Spinal cord (tissue), 10 donors: ENCODE measurements around the gene CCNB1IP1. TPM values are rescaled to one million over a fixed set of nuclear protein-coding genes. Genes with fewer than 3 reads are reported as not detected.
"Not testable (repeated sequence)": the region's sequence is repeated elsewhere in the genome, so short reads cannot be mapped to it uniquely, and the experiment has no call there.

Source experiments
- DNase-seq, 6 donors: peaks; one replicate each; pipeline versions ENCODE4 v3.0.0 to v3.0.0-alpha.2; 2013 to 2015; ENCODE audit warnings: low spot score in 6 of 6, low read depth in 4 of 6
- H3K27ac ChIP-seq: one replicate; pipeline ENCODE4 v1.5.1; 2013; ENCODE audit warnings: low read depth, low read length, control low read depth
- H3K27me3 ChIP-seq: one replicate; pipeline ENCODE4 v1.6.1; 2013; ENCODE audit warnings: low read length; ENCODE audit not compliant: control insufficient read depth, insufficient read depth
- H3K36me3 ChIP-seq: one replicate; pipeline ENCODE4 v1.6.1; 2013; ENCODE audit warnings: low read length; ENCODE audit not compliant: control insufficient read depth, insufficient read depth
- H3K4me1 ChIP-seq: one replicate; pipeline ENCODE4 v1.6.1; 2013; ENCODE audit warnings: low read length; ENCODE audit not compliant: control insufficient read depth, insufficient read depth
- H3K4me3 ChIP-seq: one replicate; pipeline ENCODE4 v1.5.1; 2013; ENCODE audit warnings: low read depth, low read length, control low read depth
- H3K9me3 ChIP-seq: one replicate; pipeline ENCODE4 v1.6.1; 2013; ENCODE audit warnings: low read length; ENCODE audit not compliant: control insufficient read depth, insufficient read depth
- WGBS: methylation state at CpG from one replicate; pipeline ENCODE4 v1.1.5; 2013; ENCODE audit warnings: missing lambda C conversion rate; ENCODE audit not compliant: insufficient coverage; 5-methylcytosine and 5-hydroxymethylcytosine counted together
- polyA plus RNA-seq, 2 donors: library from polyadenylated mRNA; unstranded; fragments of 120-200 nt; gene quantifications; one replicate each; pipeline ENCODE4 v1.2.1, GENCODE V29; 2013; ENCODE audit not compliant: insufficient read length in 2 of 2
- small RNA-seq: library from RNA; depleted of rRNA; stranded (forward); fragments of <200 nt; gene quantifications from one replicate; pipeline ENCODE3, GENCODE V24; 2014; ENCODE audit warnings: low replicate concordance
- total RNA-seq, 2 donors: library from RNA; depleted of rRNA in 1 of 2; stranded (reverse); fragments of 120-200 nt in 1 of 2; fragments of >200 nt in 1 of 2; gene quantifications; one replicate each; pipeline versions ENCODE4 v1.2.3 to v1.2.4, GENCODE V29; 2013 to 2014
- donor health status: healthy.

The CCNB1IP1 gene
- total and polyA plus RNA-seq, 4 donors = 55.7 to 68.4 (median 63.4) TPM

GRCh38 chr14:20277409-20277808 is 55.7 kb downstream of the CCNB1IP1 start:
- no peak for DNase-seq
- no peak overlapping the region for H3K27ac ChIP-seq
- H3K9me3 ChIP-seq = peaks cover 2% of the 10 kb centered on the region
- WGBS = 100% methylated on average over 2 of the region's 2 CpGs
- no peaks in the 10 kb centered on the region for H3K27me3 ChIP-seq
- H3K4me1 ChIP-seq = no peaks in the 10 kb centered on the region
- H3K4me3 ChIP-seq = no peak overlapping the region
- peaks cover 9% of the 10 kb centered on the region for H3K36me3 ChIP-seq

DNA sequence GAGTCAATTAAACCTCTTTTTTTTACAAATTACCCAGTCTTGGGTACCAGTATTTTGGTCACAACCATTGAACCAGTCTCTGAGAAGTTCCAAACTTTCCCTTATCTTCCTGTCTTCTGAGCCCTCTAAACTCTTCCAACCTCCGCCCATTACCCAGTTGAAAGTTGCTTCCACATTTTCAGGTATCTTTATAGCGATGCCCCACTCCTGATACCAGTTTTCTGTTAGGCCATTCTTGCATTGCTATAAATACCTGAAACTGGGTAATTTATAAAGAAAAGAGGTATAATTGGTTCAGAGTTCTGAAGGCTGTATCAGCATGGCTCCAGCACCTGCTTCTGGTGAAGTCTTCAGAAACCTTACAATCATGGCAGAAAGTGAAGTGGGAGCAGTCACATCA is 59.0 kb downstream of the CCNB1IP1 start:
- Histone ChIP-seq H3K27me3 (no peaks in the 10 kb centered on the region), H3K36me3 (no peaks in the 10 kb centered on the region), H3K4me3 (no peak overlapping the region), H3K4me1 (no peaks in the 10 kb centered on the region), H3K9me3 (peaks cover 2% of the 10 kb centered on the region), H3K27ac (no peak overlapping the region)
- WGBS = no CpG with 5 or more reads among the region's 2 CpGs
- no peak for DNase-seq

- not testable (repeated sequence) for H3K27ac ChIP-seq, H3K4me1 ChIP-seq, H3K4me3 ChIP-seq, H3K27me3 ChIP-seq, DNase-seq, H3K9me3 ChIP-seq, H3K36me3 ChIP-seq
- no CpG with 5 or more reads among the region's 5 CpGs for WGBS
Observed at GRCh38 chr14:20264361-20264760, 68.7 kb downstream of the CCNB1IP1 start.

DNA sequence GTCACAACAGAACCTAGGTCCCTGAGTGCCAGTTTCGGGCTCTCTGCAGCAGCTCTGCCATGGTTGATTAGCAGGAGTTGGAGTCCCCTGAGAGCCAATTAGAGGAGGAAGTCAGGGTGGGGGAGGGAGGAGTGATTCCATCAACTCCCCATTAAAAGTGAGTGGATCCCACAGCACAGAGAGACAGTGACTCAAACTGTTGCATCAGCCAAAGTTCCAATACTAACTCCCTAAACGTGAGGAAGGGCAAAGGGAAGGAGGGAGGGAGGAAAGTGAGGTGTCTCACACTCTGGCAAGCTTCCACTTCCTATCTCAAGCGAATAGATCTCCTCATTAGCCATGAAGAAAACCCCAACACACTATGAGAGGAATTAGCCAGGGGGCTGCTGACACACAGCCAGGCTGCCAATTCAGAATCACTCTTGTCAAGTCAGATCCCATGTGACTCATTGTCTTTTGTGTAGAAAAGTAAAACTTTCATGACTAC is 70.4 kb downstream of the CCNB1IP1 start:
- DNase-seq = no peak
- Histone ChIP-seq H3K4me3 (no peak overlapping the region), H3K4me1 (no peaks in the 10 kb centered on the region), H3K9me3 (no peaks in the 10 kb centered on the region), H3K27ac (no peak overlapping the region), H3K36me3 (no peaks in the 10 kb centered on the region), H3K27me3 (no peaks in the 10 kb centered on the region)
- no CpG with 5 or more reads among the region's 3 CpGs for WGBS

Small RNA genes within 50 kb of the gene (small RNA-seq; reads per million reads assigned to genes)
- gene SNORA79B (0.43 reads per million, percentile 49 among the genes with 10 or more reads in this experiment), gene SNORD126 (232 reads per million, percentile 99 among the genes with 10 or more reads in this experiment)

Other genes with a start within 250 kb of the CCNB1IP1 start
- not detected for gene OR4K17, start 222.5 kb downstream of the CCNB1IP1 start, total RNA-seq
- gene OR4K17, start 222.5 kb downstream of the CCNB1IP1 start, polyA plus RNA-seq = under 1 TPM in 1 of 2 donors, not detected in 1; 0.06 TPM
- gene OR4N5, start 194.5 kb downstream of the CCNB1IP1 start, total RNA-seq = not detected
- not detected for gene OR4N5, start 194.5 kb downstream of the CCNB1IP1 start, polyA plus RNA-seq
- gene OR11G2, start 142.4 kb downstream of the CCNB1IP1 start, total RNA-seq = not detected
- under 1 TPM in 1 of 2 donors, not detected in 1; 0.05 TPM for gene OR11G2, start 142.4 kb downstream of the CCNB1IP1 start, polyA plus RNA-seq
- gene OR11H6, start 109.6 kb downstream of the CCNB1IP1 start, total RNA-seq = not detected
- not detected for gene OR11H6, start 109.6 kb downstream of the CCNB1IP1 start, polyA plus RNA-seq
- not detected for gene OR11H7, start 104.3 kb downstream of the CCNB1IP1 start, total RNA-seq
- gene OR11H7, start 104.3 kb downstream of the CCNB1IP1 start, polyA plus RNA-seq = under 1 TPM; 0.27 to 0.33 TPM
- gene OR11H4, start 94.0 kb downstream of the CCNB1IP1 start, total RNA-seq = not detected
- gene OR11H4, start 94.0 kb downstream of the CCNB1IP1 start, polyA plus RNA-seq = not detected
- 10 to 100 TPM; 30.5 to 38.1 TPM for gene TTC5, start 27.3 kb downstream of the CCNB1IP1 start, total RNA-seq
- gene TTC5, start 27.3 kb downstream of the CCNB1IP1 start, polyA plus RNA-seq = 10 to 100 TPM; 25.5 to 25.8 TPM
- gene PARP2, start 10.4 kb upstream of the CCNB1IP1 start, total RNA-seq = 10 to 100 TPM; 20.4 to 29.5 TPM
- 10 to 100 TPM; 66.2 to 66.5 TPM for gene PARP2, start 10.4 kb upstream of the CCNB1IP1 start, polyA plus RNA-seq
- gene TEP1, start 80.2 kb upstream of the CCNB1IP1 start, total RNA-seq = 10 to 100 TPM in 1 of 2 donors, 1 to 10 TPM in 1; 9.6 to 21.8 TPM
- gene TEP1, start 80.2 kb upstream of the CCNB1IP1 start, polyA plus RNA-seq = 10 to 100 TPM; 14.0 to 18.2 TPM
- 1 to 10 TPM in 1 of 2 donors, under 1 TPM in 1; 0.89 to 2.1 TPM for gene KLHL33, start 102.9 kb upstream of the CCNB1IP1 start, total RNA-seq
- under 1 TPM; 0.46 to 0.72 TPM for gene KLHL33, start 102.9 kb upstream of the CCNB1IP1 start, polyA plus RNA-seq
- gene OSGEP, start 121.5 kb upstream of the CCNB1IP1 start, total RNA-seq = 10 to 100 TPM; 34.6 to 58.6 TPM
- gene OSGEP, start 121.5 kb upstream of the CCNB1IP1 start, polyA plus RNA-seq = 10 to 100 TPM; 65.2 to 90.7 TPM
- 10 to 100 TPM; 40.8 to 80.9 TPM for gene APEX1, start 121.9 kb upstream of the CCNB1IP1 start, total RNA-seq
- 100 to 1,000 TPM; 177 to 182 TPM for gene APEX1, start 121.9 kb upstream of the CCNB1IP1 start, polyA plus RNA-seq
- 10 to 100 TPM; 25.8 to 27.1 TPM for gene PIP4P1, start 128.2 kb upstream of the CCNB1IP1 start, total RNA-seq
- 10 to 100 TPM; 59.3 to 64.4 TPM for gene PIP4P1, start 128.2 kb upstream of the CCNB1IP1 start, polyA plus RNA-seq
- gene PNP, start 136.1 kb upstream of the CCNB1IP1 start, total RNA-seq = 10 to 100 TPM; 23.6 to 25.5 TPM
- 10 to 100 TPM; 20.9 to 27.3 TPM for gene PNP, start 136.1 kb upstream of the CCNB1IP1 start, polyA plus RNA-seq
- under 1 TPM in 1 of 2 donors, not detected in 1; 0.28 TPM for gene RNASE10, start 172.3 kb upstream of the CCNB1IP1 start, total RNA-seq
- gene RNASE10, start 172.3 kb upstream of the CCNB1IP1 start, polyA plus RNA-seq = not detected
- gene RNASE9, start 227.8 kb upstream of the CCNB1IP1 start, total RNA-seq = not detected
- not detected for gene RNASE9, start 227.8 kb upstream of the CCNB1IP1 start, polyA plus RNA-seq